Loucy (cell line): ENCODE data around the gene PCNX4.

Experiments
- CTCF ChIP-seq: fragments of 200-600 bp; sonication (generic); conservative IDR thresholded peaks from 2 replicates; pipeline ENCODE4 v1.5.1; 2014; ENCODE audit warnings: mild to moderate bottlenecking, antibody characterized with exemption, low read length
- EZH2phosphoT487 ChIP-seq: fragments of 200-600 bp; IDR thresholded peaks from 2 replicates; pipeline ENCODE4 v1.6.1; 2018; ENCODE audit warnings: antibody characterized with exemption, mild to moderate bottlenecking, moderate library complexity, borderline replicate concordance

GRCh38 chr14:60058087-60058486, 33.6 kb upstream of the PCNX4 start:
- no peak for TF ChIP-seq CTCF
- no peak for TF ChIP-seq EZH2phosphoT487
